Prostate gland (tissue), 2 donors: ENCODE measurements around the gene SYNGR1. TPM values are rescaled to one million over a fixed set of nuclear protein-coding genes. Genes with fewer than 3 reads are reported as not detected.
A peak's percentile ranks its signal among the peaks of the same experiment; 100 is the strongest.

Experiments
- DNase-seq: peaks from one replicate; pipeline ENCODE4 v3.0.0-alpha.2; 2019; ENCODE audit warnings: low spot score
- H3K27ac ChIP-seq, 2 donors: fragments of 200-600 bp; sonication (generic); 2 replicates each; pipeline ENCODE4 v1.5.1; 2017 to 2019
- H3K27me3 ChIP-seq: fragments of 200-600 bp; sonication (generic); replicated peaks from 2 replicates; pipeline ENCODE4 v1.5.1; 2019; ENCODE audit not compliant: insufficient read depth
- H3K36me3 ChIP-seq, 2 donors: fragments of 200-600 bp; sonication (generic); 1 replicate in 1 of 2; 2 replicates in 1 of 2; pipeline versions ENCODE4 v1.5.1 to v1.8.1; 2017 to 2019
- H3K4me1 ChIP-seq: fragments of 200-600 bp; sonication (generic); replicated peaks from 2 replicates; pipeline ENCODE4 v1.5.1; 2019
- H3K4me3 ChIP-seq, 2 donors: fragments of 200-600 bp; sonication (generic); 2 replicates each; pipeline ENCODE4 v1.5.1; 2017 to 2019
- H3K9me3 ChIP-seq: fragments of 200-600 bp; sonication (generic); 2 replicates; pipeline ENCODE4 v1.5.1; 2017
- POLR2A ChIP-seq: fragments of 450-650 bp; IDR thresholded peaks from one replicate; pipeline ENCODE4 v1.6.1; 2016; ENCODE audit warnings: antibody characterized with exemption, mild to moderate bottlenecking
- POLR2AphosphoS5 ChIP-seq: sonication (generic); formaldehyde crosslinking; IDR thresholded peaks from one replicate; pipeline ENCODE4 v1.6.1; 2017; ENCODE audit warnings: antibody characterized with exemption
- WGBS: methylation state at CpG from one replicate; pipeline ENCODE4 v1.1.5; 2018; 5-methylcytosine and 5-hydroxymethylcytosine counted together
- intact Hi-C: fragments of 100-400 bp; cut with DNase I; formaldehyde crosslinking; loops from one replicate; pipeline ENCODE4 v1.14.2; 2022
- total RNA-seq, 2 donors: library from RNA; depleted of rRNA; stranded (reverse); fragments of >200 nt; gene quantifications; one replicate each; pipeline ENCODE4 v1.1.0, GENCODE V29; 2016
- TF ChIP-seq, protein P1 (sequence below), 4 experiments: fragments of 200-600 bp in 2 of 4; fragments of 450-650 bp in 2 of 4; sonication (generic) in 2 of 4; IDR thresholded peaks; 1 replicate in 3 of 4; 2 replicates in 1 of 4; pipeline ENCODE4 v1.5.1; 2016 to 2019; ENCODE audit warnings: antibody characterized with exemption in 4 of 4, mild to moderate bottlenecking in 2 of 4, moderate library complexity in 2 of 4

Gene SYNGR1, protein sequence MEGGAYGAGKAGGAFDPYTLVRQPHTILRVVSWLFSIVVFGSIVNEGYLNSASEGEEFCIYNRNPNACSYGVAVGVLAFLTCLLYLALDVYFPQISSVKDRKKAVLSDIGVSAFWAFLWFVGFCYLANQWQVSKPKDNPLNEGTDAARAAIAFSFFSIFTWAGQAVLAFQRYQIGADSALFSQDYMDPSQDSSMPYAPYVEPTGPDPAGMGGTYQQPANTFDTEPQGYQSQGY
- total RNA-seq, result 10 to 100 TPM; 38.3 to 43.8 TPM

DNA sequence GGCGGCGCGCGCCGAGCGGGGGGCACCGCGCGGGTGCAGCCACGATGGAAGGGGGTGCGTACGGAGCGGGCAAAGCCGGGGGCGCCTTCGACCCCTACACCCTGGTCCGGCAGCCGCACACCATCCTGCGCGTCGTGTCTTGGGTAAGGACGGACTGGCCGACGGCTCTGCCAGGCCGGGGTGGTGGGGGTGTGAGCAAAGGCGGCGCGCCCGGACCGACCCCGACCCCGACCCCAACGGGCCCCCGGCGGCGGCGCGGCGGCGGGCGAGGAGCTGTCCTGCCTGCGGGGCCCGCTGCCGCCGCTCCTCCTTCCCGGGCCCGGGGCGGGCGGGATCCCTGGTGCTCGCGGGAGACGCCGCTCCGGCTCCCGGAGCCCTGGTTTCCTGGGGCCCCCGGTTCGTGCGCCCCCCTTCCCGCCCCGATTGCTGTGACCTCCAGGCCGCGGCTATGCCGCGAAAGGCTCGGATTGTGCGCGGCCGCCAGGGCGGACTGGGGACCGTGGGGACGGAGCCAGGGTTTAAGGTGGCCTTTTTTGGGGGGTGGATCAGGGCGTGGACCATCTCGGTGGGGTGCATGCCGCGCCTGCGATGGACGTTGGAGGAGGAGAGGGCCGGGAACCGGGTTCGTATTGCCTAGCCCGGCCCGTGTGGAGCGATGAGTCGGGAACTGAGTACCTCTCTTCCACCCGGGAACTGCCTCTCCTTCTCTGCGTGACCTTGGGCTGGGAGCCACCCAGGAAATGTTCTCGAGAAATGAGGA lies at the start of gene SYNGR1:
Gene SYNGR1, plus strand, starts transcription at position 25 of the 760 bp plus-strand sequence. Its CDS starts 20 bp downstream, at position 45.
- no peaks in the 10 kb centered on the region for H3K36me3 ChIP-seq
- no peaks in the 10 kb centered on the region for H3K9me3 ChIP-seq
- peak within 1 kb of the TSS; percentile 76 to 78 for H3K27ac ChIP-seq
- no peaks in the 10 kb centered on the region for H3K4me1 ChIP-seq
- WGBS, result under 1% methylated on average over 39 of the region's 87 CpGs
- peak within 1 kb of the TSS; percentile 78 to 83 for H3K4me3 ChIP-seq
- no peak for DNase-seq
- no peaks in the 10 kb centered on the region for H3K27me3 ChIP-seq
- intact Hi-C loops, result loop anchor here (10.0 kb wide), 1 partner anchor 175 kb away; the partner anchor contains the start of gene ATF4
- TF ChIP-seq, protein P1, sequence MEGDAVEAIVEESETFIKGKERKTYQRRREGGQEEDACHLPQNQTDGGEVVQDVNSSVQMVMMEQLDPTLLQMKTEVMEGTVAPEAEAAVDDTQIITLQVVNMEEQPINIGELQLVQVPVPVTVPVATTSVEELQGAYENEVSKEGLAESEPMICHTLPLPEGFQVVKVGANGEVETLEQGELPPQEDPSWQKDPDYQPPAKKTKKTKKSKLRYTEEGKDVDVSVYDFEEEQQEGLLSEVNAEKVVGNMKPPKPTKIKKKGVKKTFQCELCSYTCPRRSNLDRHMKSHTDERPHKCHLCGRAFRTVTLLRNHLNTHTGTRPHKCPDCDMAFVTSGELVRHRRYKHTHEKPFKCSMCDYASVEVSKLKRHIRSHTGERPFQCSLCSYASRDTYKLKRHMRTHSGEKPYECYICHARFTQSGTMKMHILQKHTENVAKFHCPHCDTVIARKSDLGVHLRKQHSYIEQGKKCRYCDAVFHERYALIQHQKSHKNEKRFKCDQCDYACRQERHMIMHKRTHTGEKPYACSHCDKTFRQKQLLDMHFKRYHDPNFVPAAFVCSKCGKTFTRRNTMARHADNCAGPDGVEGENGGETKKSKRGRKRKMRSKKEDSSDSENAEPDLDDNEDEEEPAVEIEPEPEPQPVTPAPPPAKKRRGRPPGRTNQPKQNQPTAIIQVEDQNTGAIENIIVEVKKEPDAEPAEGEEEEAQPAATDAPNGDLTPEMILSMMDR (IDR thresholded peaks at IDR 0.05), result no peak
- TF ChIP-seq POLR2A (no peak), POLR2AphosphoS5 (no peak)

DNA sequence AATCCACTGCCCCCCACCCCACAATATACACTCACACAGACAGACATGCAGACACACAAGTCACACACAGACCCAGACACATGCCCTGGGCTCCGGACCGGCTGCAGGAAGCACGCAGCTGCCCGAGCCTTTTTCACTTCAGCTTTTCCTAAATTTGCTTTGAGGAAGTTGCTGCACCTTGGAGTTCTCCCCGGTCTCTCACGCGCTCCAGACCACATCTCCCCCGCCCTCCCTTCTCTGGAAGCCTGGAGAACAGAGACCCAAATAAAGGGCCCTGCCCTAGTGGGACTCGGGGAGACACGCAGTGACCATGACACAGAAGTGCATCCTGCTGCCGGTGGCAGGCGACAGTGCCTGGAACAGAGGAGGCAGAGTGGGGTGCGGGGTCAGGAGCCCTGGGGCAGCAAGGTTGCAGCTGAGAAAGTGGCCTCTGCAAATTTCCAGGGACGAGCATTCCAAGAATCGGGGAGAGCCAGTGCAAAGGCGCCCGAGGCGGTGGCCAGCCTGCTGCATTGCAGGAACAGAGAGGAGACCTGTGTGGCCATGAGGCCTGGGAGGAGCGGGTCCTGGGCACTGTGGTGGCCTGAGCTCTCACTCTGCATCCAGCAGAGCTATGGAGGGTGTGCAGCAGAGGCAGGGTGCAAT lies 49.5 kb upstream of the SYNGR1 start:
- TF ChIP-seq POLR2A, result no peak
- no peak for TF ChIP-seq POLR2AphosphoS5
- TF ChIP-seq, protein P1 (IDR thresholded peaks at IDR 0.05), result no peak
- intact Hi-C loops, result no loop called here
- WGBS, result 52% methylated on average over 19 of the region's 19 CpGs
- H3K27me3 ChIP-seq, result no peaks in the 10 kb centered on the region
- no peaks in the 10 kb centered on the region for H3K36me3 ChIP-seq
- no peak overlapping the region for H3K27ac ChIP-seq
- H3K4me3 ChIP-seq, result no peak overlapping the region
- H3K9me3 ChIP-seq, result no peaks in the 10 kb centered on the region
- DNase-seq, result no peak
- no peaks in the 10 kb centered on the region for H3K4me1 ChIP-seq

DNA sequence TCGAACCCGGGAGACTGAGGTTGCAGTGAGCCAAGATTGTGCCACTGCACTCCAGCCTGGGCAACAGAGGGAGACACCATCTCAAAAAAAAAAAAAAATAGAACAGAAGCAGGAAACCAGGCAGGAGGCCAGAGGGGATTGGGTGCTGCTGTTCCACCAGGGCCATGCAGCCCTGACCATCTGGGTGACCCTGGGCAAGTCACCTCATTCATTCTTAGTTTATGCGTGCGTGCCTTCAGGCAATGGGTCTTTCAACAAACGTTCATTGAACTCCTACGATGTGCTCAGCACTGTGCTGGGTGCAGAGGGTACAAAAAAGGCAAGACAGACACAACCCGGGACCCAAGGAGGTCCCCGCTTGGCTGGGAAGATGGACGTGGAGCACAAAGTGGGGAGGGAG lies 48.7 kb upstream of the SYNGR1 start:
- Histone ChIP-seq H3K27me3 (no peaks in the 10 kb centered on the region), H3K36me3 (no peaks in the 10 kb centered on the region), H3K4me1 (no peaks in the 10 kb centered on the region), H3K9me3 (no peaks in the 10 kb centered on the region), H3K27ac (no peak overlapping the region), H3K4me3 (no peak overlapping the region)
- no peak for DNase-seq
- TF ChIP-seq POLR2AphosphoS5 (no peak), POLR2A (no peak)
- intact Hi-C loops, result no loop called here
- 87% methylated on average over 9 of the region's 9 CpGs for WGBS

DNA sequence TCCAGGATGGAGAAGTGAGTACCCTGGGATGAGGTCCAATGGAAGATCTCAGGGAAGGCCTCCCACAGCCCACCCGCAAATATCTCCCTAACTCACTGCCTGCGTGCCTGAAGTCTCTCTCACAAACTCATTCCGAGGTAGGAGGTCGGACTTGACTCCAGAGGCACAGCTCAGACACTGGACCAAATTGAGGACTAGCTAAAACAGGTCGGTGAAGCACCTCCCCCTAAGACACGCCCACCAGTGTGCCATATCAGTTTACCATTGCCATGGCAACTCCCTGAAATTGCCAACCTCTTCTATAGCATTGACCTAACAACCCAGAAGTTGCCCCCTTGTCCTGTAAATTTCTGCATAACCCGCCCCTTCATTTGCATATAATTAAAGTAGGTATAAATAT lies 47.9 kb upstream of the SYNGR1 start:
- no peak for TF ChIP-seq POLR2A
- TF ChIP-seq, protein P1 (IDR thresholded peaks at IDR 0.05), result no peak
- no peak for TF ChIP-seq POLR2AphosphoS5
- intact Hi-C loops, result no loop called here

DNA sequence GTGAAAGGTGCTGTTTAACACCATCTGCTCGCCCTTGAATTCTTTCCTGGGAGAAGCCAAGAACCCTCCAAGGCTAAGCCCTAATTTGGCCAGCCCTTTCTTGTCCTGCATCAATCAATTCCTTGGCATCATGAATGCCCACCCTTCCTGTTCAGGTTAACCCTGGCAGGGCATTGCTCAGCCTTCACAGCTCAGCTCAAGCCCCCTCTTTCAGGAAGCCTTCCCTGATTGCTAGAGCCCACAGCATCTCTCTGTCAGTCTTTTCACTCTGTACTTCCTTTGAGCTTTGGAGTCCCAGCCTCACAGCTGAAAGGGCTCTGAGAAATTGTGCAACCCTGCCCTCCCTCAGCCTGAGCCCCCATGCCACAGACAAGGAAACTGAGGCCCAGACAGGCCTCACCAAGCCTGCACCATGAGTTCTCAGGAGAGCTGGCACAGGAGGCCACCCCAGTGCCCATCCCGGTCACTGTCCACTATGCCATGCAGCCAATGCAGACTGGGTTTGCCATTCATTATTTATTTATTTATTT lies 47.3 kb upstream of the SYNGR1 start:
- no peaks in the 10 kb centered on the region for H3K9me3 ChIP-seq

More for the DNA sequence above, 47.9 kb upstream of the SYNGR1 start:
- Histone ChIP-seq H3K9me3 (no peaks in the 10 kb centered on the region), H3K27ac (no peak overlapping the region), H3K27me3 (no peaks in the 10 kb centered on the region), H3K36me3 (no peaks in the 10 kb centered on the region), H3K4me3 (no peak overlapping the region), H3K4me1 (no peaks in the 10 kb centered on the region)
- no peak for DNase-seq
- WGBS, result 65% methylated on average over 7 of the region's 7 CpGs

More for the DNA sequence above, 47.3 kb upstream of the SYNGR1 start:
- 93% methylated on average over 2 of the region's 2 CpGs for WGBS
- Histone ChIP-seq H3K4me1 (no peaks in the 10 kb centered on the region), H3K36me3 (no peaks in the 10 kb centered on the region), H3K27me3 (no peaks in the 10 kb centered on the region), H3K27ac (no peak overlapping the region), H3K4me3 (no peak overlapping the region)
- DNase-seq, result no peak
- intact Hi-C loops, result no loop called here
- TF ChIP-seq, protein P1 (IDR thresholded peaks at IDR 0.05), result no peak
- TF ChIP-seq POLR2AphosphoS5, result no peak
- no peak for TF ChIP-seq POLR2A
